GM12801 (cell line): ENCODE data around the gene PAPOLA.

Source experiments
- TF ChIP-seq, protein P1 (sequence below): IDR thresholded peaks from one replicate; pipeline ENCODE4 v1.5.1; 2011; ENCODE audit warnings: control low read depth; ENCODE audit not compliant: insufficient read length; ENCODE audit errors: extremely low read depth

Gene PAPOLA

DNA sequence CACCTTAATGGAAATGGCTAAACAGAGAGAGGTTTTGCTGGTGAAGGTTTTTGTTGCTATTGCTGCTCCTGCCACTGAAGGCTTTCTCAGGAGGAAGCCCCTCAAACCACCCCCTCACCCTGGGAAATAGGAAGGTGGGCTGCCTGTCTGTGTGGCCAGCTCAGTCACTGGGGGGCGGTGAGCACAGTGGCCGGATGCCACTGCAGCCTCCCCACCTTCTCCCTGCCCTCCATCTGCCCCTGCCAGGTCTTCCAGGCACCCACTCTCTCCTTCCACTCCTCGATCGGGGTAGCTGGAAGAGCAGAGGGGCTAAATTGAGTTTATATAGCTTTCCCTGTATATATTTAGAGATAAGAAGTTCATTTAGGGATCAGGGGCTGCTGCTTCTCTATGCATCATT is 80.8 kb downstream of the PAPOLA start:
- TF ChIP-seq, protein P1, sequence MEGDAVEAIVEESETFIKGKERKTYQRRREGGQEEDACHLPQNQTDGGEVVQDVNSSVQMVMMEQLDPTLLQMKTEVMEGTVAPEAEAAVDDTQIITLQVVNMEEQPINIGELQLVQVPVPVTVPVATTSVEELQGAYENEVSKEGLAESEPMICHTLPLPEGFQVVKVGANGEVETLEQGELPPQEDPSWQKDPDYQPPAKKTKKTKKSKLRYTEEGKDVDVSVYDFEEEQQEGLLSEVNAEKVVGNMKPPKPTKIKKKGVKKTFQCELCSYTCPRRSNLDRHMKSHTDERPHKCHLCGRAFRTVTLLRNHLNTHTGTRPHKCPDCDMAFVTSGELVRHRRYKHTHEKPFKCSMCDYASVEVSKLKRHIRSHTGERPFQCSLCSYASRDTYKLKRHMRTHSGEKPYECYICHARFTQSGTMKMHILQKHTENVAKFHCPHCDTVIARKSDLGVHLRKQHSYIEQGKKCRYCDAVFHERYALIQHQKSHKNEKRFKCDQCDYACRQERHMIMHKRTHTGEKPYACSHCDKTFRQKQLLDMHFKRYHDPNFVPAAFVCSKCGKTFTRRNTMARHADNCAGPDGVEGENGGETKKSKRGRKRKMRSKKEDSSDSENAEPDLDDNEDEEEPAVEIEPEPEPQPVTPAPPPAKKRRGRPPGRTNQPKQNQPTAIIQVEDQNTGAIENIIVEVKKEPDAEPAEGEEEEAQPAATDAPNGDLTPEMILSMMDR: no peak

DNA sequence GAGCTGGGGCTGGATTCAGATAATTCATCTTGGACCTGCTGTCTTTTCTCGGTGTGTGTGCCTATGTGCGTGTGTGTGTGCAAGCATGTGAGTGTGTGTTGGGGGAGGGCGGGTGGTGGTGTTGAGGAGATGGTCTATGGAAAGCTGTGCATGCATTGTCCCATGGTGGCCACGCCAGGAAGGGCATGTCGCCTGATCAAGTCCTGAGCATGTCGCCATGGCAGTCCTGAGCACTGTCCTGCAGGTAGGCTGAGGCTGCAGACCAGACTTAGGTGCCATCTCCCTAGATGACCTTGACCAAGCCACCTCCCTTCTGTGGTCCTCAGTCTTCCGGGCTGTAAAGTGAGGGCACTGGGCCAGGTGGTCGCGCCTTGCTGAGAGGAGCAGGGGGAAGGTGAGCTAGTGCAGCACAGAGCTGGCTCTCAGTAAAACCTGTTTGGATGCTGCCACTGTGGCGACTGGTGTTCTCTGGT is 81.4 kb downstream of the PAPOLA start:
- TF ChIP-seq, protein P1: no peak

DNA sequence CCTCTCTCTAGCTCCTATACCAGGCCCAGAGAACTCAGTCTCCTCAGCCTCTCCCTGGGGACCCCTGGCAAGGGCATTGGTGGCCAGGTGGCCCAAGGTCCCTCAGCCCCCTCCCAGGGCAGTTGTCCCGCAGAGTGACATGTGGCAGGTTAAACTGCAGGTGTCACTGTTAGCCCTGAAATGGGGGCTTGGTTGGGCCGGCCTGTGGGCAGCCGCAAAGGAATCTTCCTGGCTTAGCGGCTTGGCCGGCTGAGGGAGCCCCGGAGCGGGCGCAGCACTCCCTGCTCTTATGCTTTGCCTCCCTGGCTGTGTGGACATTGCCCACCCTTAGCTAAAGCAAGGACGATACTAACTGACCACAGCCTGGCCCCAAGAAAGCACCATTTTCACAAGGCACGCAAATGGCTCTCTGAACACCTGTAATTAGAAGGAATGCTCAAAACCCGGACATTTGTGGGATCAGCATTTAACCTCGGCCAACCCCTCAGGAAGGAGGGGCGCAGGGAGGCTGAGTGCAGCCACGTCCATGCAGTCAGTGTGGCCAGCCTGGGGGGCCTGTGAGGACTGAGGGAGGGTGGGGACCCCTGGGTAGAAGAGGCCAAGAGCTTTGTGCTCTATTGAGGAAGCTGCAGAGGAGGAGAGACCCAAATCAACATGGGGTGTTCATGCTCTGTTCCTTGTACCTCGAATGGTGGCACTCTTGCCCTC is 82.2 kb downstream of the PAPOLA start:
- TF ChIP-seq, protein P1: no peak

DNA sequence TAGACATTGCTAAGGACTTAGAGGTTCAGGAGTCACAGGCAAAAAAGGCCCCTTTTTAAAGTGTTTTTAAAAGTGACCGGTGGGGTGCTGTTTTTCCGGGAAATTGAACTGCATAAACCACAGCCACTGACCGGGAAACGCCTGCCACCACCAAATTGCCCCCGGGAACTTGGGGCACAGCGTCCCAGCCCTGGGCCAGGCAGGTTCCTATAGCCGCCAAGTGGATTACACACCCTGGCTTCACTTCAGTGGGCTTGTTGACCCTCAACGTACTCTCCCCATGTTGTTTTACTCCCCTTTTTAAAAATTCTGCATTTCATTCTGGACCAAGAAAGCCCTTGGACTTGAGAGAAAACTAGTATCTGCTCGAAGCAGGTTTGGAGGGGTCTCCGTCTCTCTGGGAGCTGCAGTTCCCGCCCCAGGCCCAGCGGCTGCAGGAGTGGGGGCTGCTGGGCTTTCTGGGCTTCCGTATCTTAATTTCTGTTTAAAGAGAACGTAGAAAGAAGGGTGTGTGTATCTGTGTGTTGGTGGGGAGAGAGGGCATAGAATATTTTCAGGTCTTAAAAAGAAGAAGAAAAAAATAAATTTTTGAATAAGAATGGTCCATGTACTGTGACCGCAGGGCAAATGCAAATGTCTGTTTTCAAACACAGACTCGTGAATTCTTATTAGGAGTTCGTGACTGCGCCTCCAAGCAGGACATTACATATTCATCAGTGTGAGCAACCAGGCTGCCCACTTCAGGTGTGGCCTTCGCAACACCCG is 82.9 kb downstream of the PAPOLA start:
- TF ChIP-seq, protein P1: no peak

DNA sequence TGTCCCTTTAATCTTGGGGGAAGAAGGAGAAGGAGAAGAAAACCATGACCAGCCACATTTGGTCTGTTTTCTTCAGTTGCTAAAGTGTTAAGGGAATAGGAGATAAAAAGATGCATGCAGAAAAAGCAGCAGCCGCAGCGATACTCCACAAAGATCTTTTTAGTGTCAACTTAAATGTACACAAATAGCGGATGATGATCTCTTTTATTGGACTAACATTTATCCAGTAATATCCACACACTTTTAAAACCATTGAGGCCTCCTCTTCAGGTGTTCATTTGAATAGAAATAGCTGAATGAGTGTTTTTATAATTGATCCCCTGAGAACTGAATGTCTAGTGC is 83.5 kb downstream of the PAPOLA start:
- TF ChIP-seq, protein P1: no peak

DNA sequence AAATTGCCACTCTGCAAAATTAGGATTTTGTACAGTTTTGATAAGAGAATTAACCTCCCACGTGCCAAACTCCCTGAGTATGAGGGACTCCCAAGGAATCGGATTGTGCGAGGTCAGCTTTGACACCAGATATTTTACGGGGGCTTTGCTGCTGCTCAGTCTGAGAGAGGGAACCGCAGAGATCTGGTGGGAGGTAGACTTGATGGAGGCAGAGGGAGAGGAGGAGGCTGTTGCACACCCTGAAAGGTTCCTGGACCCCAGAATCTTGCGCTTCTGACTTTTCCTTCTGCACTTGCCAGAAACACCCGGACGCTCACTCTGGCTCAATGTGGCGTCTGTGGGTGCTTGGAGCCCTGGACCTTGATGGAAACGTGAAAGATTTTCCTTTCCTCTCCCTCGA is 83.9 kb downstream of the PAPOLA start:
- TF ChIP-seq, protein P1: no peak

DNA sequence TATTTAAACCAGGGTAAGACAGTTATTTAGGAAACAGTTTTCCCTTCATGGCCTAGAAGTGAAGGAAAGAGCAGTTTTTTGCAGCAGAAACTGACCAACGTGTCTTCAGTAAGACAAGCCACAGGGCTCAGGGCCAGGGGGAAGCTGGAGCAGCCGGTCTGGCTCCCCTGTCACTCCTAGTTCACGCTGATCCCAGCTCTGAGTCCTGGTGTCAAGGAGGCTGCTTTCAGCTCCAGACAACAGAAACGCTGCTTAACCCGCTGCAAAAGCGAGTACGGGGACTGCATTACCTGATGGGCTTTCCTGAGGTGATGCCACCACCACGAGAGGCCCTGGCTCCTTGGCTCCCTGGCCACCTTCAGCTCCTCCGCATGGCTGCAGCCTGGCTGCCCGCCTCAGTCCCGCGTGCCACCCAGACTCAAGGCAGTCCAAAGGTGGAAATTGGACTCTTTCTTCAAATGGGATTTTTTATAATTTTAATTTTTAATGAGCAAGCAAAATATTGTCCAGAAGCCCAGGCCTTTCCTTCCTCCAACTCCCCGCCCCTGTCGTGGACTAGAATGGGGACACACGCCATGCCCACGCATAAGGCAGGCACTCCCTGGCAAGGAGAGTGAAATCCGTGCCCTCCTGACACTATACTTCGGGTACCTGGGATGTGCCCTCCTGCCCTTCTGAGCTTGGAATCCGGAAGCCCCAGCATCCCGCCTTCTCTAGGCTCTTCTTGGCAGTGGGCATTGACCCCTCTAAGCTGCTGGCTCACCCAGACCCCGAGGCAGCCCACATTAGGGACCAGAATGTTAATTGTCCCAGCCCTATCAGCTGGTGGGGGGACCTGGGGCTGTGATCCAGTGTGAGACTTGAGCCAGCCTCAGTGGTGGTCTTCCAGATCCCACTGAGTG is 85.0 kb downstream of the PAPOLA start:
- TF ChIP-seq, protein P1: no peak
